Measurements from ENCODE around the gene SPDYE4. TPM values are rescaled to one million over a fixed set of nuclear protein-coding genes. Genes with fewer than 3 reads are reported as not detected.

The SPDYE4 gene
- total RNA-seq, 1 experiment from 2014 or later = not detected

DNA sequence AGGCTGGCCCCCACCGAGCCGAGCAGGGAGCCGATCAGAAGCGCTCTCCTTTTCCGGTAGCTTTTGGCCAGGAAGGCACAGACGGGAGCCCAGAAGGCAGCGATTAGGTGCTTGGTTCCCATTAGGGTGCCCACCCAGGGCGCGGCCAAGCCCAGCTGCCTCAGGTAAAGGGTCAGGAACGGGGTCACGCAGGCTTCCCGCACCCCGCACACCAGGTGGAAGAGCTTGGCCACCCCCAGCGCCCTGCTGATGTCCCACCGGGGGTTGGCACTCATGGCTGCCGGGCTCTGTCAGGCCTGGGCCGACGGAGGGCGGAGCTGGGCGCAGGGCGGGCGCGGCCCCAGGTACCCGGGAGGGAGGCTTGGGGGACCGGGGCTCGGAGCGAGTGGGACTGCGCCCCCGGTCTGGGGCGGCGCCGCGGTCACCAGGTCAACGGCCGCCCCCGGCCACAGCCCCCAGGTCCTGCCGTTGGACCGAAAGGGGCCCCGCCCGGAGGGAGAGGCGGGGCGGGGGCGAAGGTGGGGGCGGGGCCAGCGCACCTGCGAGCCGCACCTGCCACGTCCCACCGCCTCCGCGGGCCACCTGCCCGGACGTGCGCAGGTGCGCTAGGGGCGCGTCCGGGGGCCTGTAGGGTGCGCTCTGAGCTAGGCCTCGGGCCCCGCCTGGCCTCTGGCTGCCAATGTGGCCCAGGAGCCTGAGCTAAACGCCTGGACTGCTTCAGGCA is 40.7 kb upstream of the SPDYE4 start, which contains the start of gene MFSD6L:
MFSD6L (minus strand) TSS at position 520 of the 724 bp plus-strand sequence; CDS start at position 275, 245 bp downstream.
- BruUV-seq (replicated peaks) = no TSS peak
- Histone ChIP-seq H3K27me3 (ENCODE audit: control insufficient read depth, insufficient read depth, low read length) (no peaks in the 10 kb centered on the region), H3K4me3 (ENCODE audit: low read depth in 2 of 2, low read length in 2 of 2) (no peak within 1 kb of the TSS), H3K4me1 (ENCODE audit: control insufficient read depth, insufficient read depth, low read length) (no peaks in the 10 kb centered on the region), H3K36me3 (ENCODE audit: control insufficient read depth, insufficient read depth, low read length) (no peaks in the 10 kb centered on the region), H3K27ac (ENCODE audit: low read length) (no peak within 1 kb of the TSS), H3K9me3 (ENCODE audit: control insufficient read depth, insufficient read depth, low read depth, low read length) (no peaks in the 10 kb centered on the region)
- intact Hi-C loops (cut with micrococcal nuclease; ENCODE audit: unreplicated experiment) = no loop called here
- ChIA-PET CTCF (no interaction called here), POLR2A (no interaction called here)
- in situ Hi-C loops (cut with HindIII; ENCODE audit: low pct_unique_long_range_greater_than_20kb, low sequenced_read_pairs) = no loop called here
- DNase-seq (ENCODE audit: low read depth, low spot score) (no peak), ATAC-seq (no peak)
- TF ChIP-seq, protein P1, sequence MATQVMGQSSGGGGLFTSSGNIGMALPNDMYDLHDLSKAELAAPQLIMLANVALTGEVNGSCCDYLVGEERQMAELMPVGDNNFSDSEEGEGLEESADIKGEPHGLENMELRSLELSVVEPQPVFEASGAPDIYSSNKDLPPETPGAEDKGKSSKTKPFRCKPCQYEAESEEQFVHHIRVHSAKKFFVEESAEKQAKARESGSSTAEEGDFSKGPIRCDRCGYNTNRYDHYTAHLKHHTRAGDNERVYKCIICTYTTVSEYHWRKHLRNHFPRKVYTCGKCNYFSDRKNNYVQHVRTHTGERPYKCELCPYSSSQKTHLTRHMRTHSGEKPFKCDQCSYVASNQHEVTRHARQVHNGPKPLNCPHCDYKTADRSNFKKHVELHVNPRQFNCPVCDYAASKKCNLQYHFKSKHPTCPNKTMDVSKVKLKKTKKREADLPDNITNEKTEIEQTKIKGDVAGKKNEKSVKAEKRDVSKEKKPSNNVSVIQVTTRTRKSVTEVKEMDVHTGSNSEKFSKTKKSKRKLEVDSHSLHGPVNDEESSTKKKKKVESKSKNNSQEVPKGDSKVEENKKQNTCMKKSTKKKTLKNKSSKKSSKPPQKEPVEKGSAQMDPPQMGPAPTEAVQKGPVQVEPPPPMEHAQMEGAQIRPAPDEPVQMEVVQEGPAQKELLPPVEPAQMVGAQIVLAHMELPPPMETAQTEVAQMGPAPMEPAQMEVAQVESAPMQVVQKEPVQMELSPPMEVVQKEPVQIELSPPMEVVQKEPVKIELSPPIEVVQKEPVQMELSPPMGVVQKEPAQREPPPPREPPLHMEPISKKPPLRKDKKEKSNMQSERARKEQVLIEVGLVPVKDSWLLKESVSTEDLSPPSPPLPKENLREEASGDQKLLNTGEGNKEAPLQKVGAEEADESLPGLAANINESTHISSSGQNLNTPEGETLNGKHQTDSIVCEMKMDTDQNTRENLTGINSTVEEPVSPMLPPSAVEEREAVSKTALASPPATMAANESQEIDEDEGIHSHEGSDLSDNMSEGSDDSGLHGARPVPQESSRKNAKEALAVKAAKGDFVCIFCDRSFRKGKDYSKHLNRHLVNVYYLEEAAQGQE (IDR thresholded peaks at IDR 0.05; ENCODE audit: insufficient read depth in 1 of 2, low read depth in 2 of 2, low read length in 1 of 2) = no peak
- TF ChIP-seq TCF7L2 (IDR thresholded peaks at IDR 0.05; ENCODE audit: low read depth, low read length) (no peak), SIN3A (IDR thresholded peaks at IDR 0.05; ENCODE audit: borderline replicate concordance, insufficient read depth, low read depth, low read length) (no peak), POLR2AphosphoS5 (IDR thresholded peaks at IDR 0.05; ENCODE audit: low read depth, low read length) (no peak)
- TF ChIP-seq, protein P2, sequence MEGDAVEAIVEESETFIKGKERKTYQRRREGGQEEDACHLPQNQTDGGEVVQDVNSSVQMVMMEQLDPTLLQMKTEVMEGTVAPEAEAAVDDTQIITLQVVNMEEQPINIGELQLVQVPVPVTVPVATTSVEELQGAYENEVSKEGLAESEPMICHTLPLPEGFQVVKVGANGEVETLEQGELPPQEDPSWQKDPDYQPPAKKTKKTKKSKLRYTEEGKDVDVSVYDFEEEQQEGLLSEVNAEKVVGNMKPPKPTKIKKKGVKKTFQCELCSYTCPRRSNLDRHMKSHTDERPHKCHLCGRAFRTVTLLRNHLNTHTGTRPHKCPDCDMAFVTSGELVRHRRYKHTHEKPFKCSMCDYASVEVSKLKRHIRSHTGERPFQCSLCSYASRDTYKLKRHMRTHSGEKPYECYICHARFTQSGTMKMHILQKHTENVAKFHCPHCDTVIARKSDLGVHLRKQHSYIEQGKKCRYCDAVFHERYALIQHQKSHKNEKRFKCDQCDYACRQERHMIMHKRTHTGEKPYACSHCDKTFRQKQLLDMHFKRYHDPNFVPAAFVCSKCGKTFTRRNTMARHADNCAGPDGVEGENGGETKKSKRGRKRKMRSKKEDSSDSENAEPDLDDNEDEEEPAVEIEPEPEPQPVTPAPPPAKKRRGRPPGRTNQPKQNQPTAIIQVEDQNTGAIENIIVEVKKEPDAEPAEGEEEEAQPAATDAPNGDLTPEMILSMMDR (IDR thresholded peaks at IDR 0.05) = no peak

DNA sequence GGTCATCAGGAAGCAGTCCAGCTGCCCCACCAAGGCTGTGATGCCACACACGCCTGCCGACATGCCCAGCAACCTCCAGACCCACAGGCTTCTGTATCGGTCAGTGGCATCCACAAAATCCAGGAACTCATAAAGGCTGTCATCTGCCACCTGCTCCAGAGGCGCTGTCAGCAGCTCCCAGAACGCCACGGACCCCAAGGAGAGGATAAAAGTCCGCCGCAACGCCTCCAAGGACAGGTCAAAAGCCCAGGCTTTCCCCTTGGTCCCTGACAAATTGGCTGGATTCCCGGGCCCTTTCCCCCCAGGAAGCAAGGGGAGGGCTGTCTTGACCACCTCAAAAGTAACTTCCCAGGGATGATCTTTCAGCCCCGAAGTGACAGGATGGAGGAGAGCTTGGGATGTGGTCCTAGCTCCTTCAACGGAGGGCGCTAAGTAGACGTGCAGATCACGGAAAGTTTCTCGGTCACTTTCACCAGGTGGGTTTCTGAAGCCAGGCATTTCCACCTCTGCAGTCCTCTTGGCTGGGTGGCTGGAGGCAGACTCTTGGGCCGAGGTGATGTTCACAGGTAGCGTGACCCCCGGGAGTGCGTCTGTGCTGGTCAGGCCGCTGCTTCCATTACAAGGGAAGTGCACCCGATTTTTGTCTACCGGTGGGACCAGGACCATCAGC is 40.0 kb upstream of the SPDYE4 start:
- ATAC-seq = no peak

More for the DNA sequence above, 40.0 kb upstream of the SPDYE4 start:
- intact Hi-C loops (cut with micrococcal nuclease; ENCODE audit: unreplicated experiment) = no loop called here
- POLR2A ChIA-PET = no interaction called here
- TF ChIP-seq SIN3A (IDR thresholded peaks at IDR 0.05; ENCODE audit: borderline replicate concordance, insufficient read depth, low read depth, low read length) (no peak), TCF7L2 (IDR thresholded peaks at IDR 0.05; ENCODE audit: low read depth, low read length) (no peak), POLR2AphosphoS5 (IDR thresholded peaks at IDR 0.05; ENCODE audit: low read depth, low read length) (no peak)
- TF ChIP-seq, protein P2 (IDR thresholded peaks at IDR 0.05) = no peak
- TF ChIP-seq, protein P1 (IDR thresholded peaks at IDR 0.05; ENCODE audit: insufficient read depth in 1 of 2, low read depth in 2 of 2, low read length in 1 of 2) = no peak
- CTCF ChIA-PET = no interaction called here
- Histone ChIP-seq H3K36me3 (ENCODE audit: control insufficient read depth, insufficient read depth, low read length) (no peaks in the 10 kb centered on the region), H3K27me3 (ENCODE audit: control insufficient read depth, insufficient read depth, low read length) (no peaks in the 10 kb centered on the region), H3K9me3 (ENCODE audit: control insufficient read depth, insufficient read depth, low read depth, low read length) (no peaks in the 10 kb centered on the region), H3K4me3 (ENCODE audit: low read depth in 2 of 2, low read length in 2 of 2) (no peak overlapping the region), H3K27ac (ENCODE audit: low read length) (no peak overlapping the region), H3K4me1 (ENCODE audit: control insufficient read depth, insufficient read depth, low read length) (no peaks in the 10 kb centered on the region)
- DNase-seq (ENCODE audit: low read depth, low spot score) = no peak
- in situ Hi-C loops (cut with HindIII; ENCODE audit: low pct_unique_long_range_greater_than_20kb, low sequenced_read_pairs) = no loop called here
- no TSS peak for BruUV-seq (replicated peaks)
